IMR-90 (cell line): ENCODE results near the gene EIF4ENIF1. TPM values are rescaled to one million over a fixed set of nuclear protein-coding genes. Genes with fewer than 3 reads are reported as not detected.

ENCODE experiments used
- ATAC-seq: fragments of 200-7000 bp; cut with Tn5 transposase; 2 replicates; pipeline ENCODE4 v1.9.1; 2020; ENCODE audit warnings: low read depth, mild to moderate bottlenecking, moderate library complexity
- BruUV-seq: library from RNA; stranded (reverse); fragments of 400-500 nt; replicated peaks from 2 replicates; lab custom pipeline; 2021; lab: Mats Ljungman, UMichigan
- CTCF ChIA-PET: fragments of 300-600 bp; formaldehyde crosslinking; extraction: SDS; loops from one replicate; lab custom pipeline; 2021; ENCODE audit warnings: antibody characterized with exemption; lab: Yijun Ruan, JAX
- POLR2A ChIA-PET: fragments of 300-600 bp; sonication (Branson Sonifier 250); formaldehyde crosslinking; loops from one replicate; lab custom pipeline; 2022; ENCODE audit warnings: antibody characterized with exemption; ENCODE audit not compliant: unreplicated experiment; lab: Charles Lee
- DNase-seq: peaks from one replicate; pipeline ENCODE4 v3.0.0; 2013
- H2AFZ ChIP-seq: replicated peaks from 2 replicates; pipeline ENCODE3; 2013; ENCODE audit warnings: low read length, mild to moderate bottlenecking; ENCODE audit not compliant: poor library complexity
- H2AK5ac ChIP-seq: 2 replicates; pipeline ENCODE4 v1.6.1; 2013; ENCODE audit warnings: low read depth, low read length, inconsistent platforms
- H2AK9ac ChIP-seq: replicated peaks from 2 replicates; pipeline ENCODE3; 2013; ENCODE audit warnings: mild to moderate bottlenecking, low read depth, low read length, moderate library complexity; ENCODE audit not compliant: poor library complexity
- H2BK120ac ChIP-seq: 2 replicates; pipeline ENCODE4 v1.6.1; 2013; ENCODE audit warnings: low read depth, low read length, inconsistent platforms
- H2BK15ac ChIP-seq: 3 replicates; pipeline ENCODE4 v1.6.1; 2013; ENCODE audit warnings: low read depth, low read length, inconsistent platforms
- H2BK20ac ChIP-seq: 2 replicates; pipeline ENCODE4 v1.6.1; 2013; ENCODE audit warnings: low read depth, mild to moderate bottlenecking, inconsistent platforms, low read length, moderate library complexity
- H2BK5ac ChIP-seq: 2 replicates; pipeline ENCODE4 v1.6.1; 2013; ENCODE audit warnings: mild to moderate bottlenecking, low read depth, low read length, inconsistent platforms; ENCODE audit not compliant: poor library complexity, severe bottlenecking
- H3K14ac ChIP-seq: replicated peaks from 2 replicates; pipeline ENCODE4 v1.6.1; 2013; ENCODE audit warnings: low read depth, low read length, inconsistent platforms
- H3K18ac ChIP-seq: 2 replicates; pipeline ENCODE4 v1.6.1; 2013; ENCODE audit warnings: low read depth, low read length, control low read depth
- H3K23ac ChIP-seq: 2 replicates; pipeline ENCODE4 v1.6.1; 2013; ENCODE audit warnings: low read depth, low read length, inconsistent platforms
- H3K27ac ChIP-seq: 2 replicates; pipeline ENCODE4 v1.5.1; 2013; ENCODE audit warnings: mild to moderate bottlenecking, control low read depth, low read length; ENCODE audit not compliant: insufficient read depth
- H3K27me3 ChIP-seq: 2 replicates; pipeline ENCODE4 v1.6.1; 2013; ENCODE audit warnings: low read length; ENCODE audit not compliant: control insufficient read depth, insufficient read depth
- H3K36me3 ChIP-seq: 2 replicates; pipeline ENCODE4 v1.6.1; 2013; ENCODE audit warnings: low read length, mixed read lengths; ENCODE audit not compliant: control insufficient read depth, insufficient read depth
- H3K4ac ChIP-seq: 2 replicates; pipeline ENCODE4 v1.6.1; 2013; ENCODE audit warnings: low read depth, low read length, inconsistent platforms
- H3K4me1 ChIP-seq: 2 replicates; pipeline ENCODE4 v1.6.1; 2013; ENCODE audit warnings: low read length, mixed read lengths; ENCODE audit not compliant: control insufficient read depth, insufficient read depth
- H3K4me2 ChIP-seq: 2 replicates; pipeline ENCODE4 v1.6.1; 2013; ENCODE audit warnings: low read depth, mild to moderate bottlenecking, control low read depth, low read length, moderate library complexity
- H3K4me3 ChIP-seq: 2 replicates; pipeline ENCODE4 v1.5.1; 2013; ENCODE audit warnings: low read depth, mild to moderate bottlenecking, control low read depth, low read length, moderate library complexity; ENCODE audit not compliant: insufficient read depth
- H3K56ac ChIP-seq: 2 replicates; pipeline ENCODE4 v1.6.1; 2013; ENCODE audit warnings: low read length, inconsistent platforms; ENCODE audit not compliant: insufficient read depth; ENCODE audit errors: extremely low read depth
- H3K79me1 ChIP-seq, 2 experiments: 2 replicates each; pipeline ENCODE4 v1.6.1; 2013; ENCODE audit warnings: low read length in 2 of 2, inconsistent platforms in 1 of 2, low read depth in 1 of 2
- H3K9ac ChIP-seq: 2 replicates; pipeline ENCODE4 v1.6.1; 2013; ENCODE audit warnings: low read depth, low read length, control low read depth
- H3K9me1 ChIP-seq: 2 replicates; pipeline ENCODE4 v1.6.1; 2013; ENCODE audit warnings: low read length, inconsistent platforms; ENCODE audit not compliant: insufficient read depth
- H3K9me3 ChIP-seq: 2 replicates; pipeline ENCODE4 v1.6.1; 2013; ENCODE audit warnings: low read length; ENCODE audit not compliant: control insufficient read depth, insufficient read depth
- H4K20me1 ChIP-seq: 2 replicates; pipeline ENCODE4 v1.6.1; 2013; ENCODE audit warnings: low read length, inconsistent platforms; ENCODE audit not compliant: insufficient read depth
- H4K5ac ChIP-seq: 2 replicates; pipeline ENCODE4 v1.6.1; 2013; ENCODE audit warnings: mild to moderate bottlenecking, low read depth, low read length, control low read depth
- H4K8ac ChIP-seq, 2 experiments: 2 replicates each; pipeline ENCODE4 v1.6.1; 2013; ENCODE audit warnings: low read depth in 2 of 2, low read length in 2 of 2, control low read depth in 1 of 2, inconsistent platforms in 1 of 2
- H4K91ac ChIP-seq: 2 replicates; pipeline ENCODE4 v1.6.1; 2013; ENCODE audit warnings: low read depth, low read length, inconsistent platforms; ENCODE audit not compliant: insufficient read depth
- CHD1 ChIP-seq: IDR thresholded peaks from 2 replicates; pipeline ENCODE4 v1.6.1; 2012; ENCODE audit warnings: low read depth, low read length, improper control_type of control experiment
- MXI1 ChIP-seq: IDR thresholded peaks from 2 replicates; pipeline ENCODE4 v1.6.1; 2012; ENCODE audit warnings: low read depth, mild to moderate bottlenecking, low read length, moderate library complexity, borderline replicate concordance
- RAD21 ChIP-seq: IDR thresholded peaks from 2 replicates; pipeline ENCODE4 v1.6.1; 2012; ENCODE audit warnings: low read length, improper control_type of control experiment
- RCOR1 ChIP-seq: IDR thresholded peaks from 2 replicates; pipeline ENCODE4 v1.6.1; 2012; ENCODE audit warnings: mild to moderate bottlenecking, low read length, improper control_type of control experiment; ENCODE audit not compliant: insufficient replicate concordance
- WGBS, 2 experiments: methylation state at CpG; one replicate each; pipeline versions ENCODE4 v1.1.5 to v1.1.7; 2013; ENCODE audit warnings: missing lambda C conversion rate in 2 of 2; ENCODE audit not compliant: insufficient read length in 1 of 2; ENCODE audit errors: extremely low coverage in 2 of 2; 5-methylcytosine and 5-hydroxymethylcytosine counted together
- dilution Hi-C: fragments of 300-500 bp; cut with HindIII; formaldehyde crosslinking; loops from one replicate; pipeline ENCODE4 v1.14.3; 2018; ENCODE audit warnings: low sequenced_read_pairs; ENCODE audit not compliant: unreplicated experiment
- in situ Hi-C: fragments of 300-500 bp; cut with MboI; formaldehyde crosslinking; loops from 3 replicates; pipeline ENCODE4 v1.14.3; 2019; ENCODE audit warnings: low sequenced_read_pairs, inconsistent platforms, mixed read lengths
- intact Hi-C: fragments of 100-400 bp; cut with micrococcal nuclease; formaldehyde crosslinking; loops from 2 replicates; pipeline ENCODE4 v1.10.0; 2022
- polyA plus RNA-seq, 3 experiments: library from polyadenylated mRNA; depleted of rRNA; stranded (reverse); fragments of >200 nt; gene quantifications; 2 replicates each; pipeline ENCODE4 v1.2.3, GENCODE V29; 2012; ENCODE audit warnings: low replicate concordance in 1 of 3
- total RNA-seq: library from RNA; depleted of rRNA; stranded (reverse); fragments of >200 nt; gene quantifications from 2 replicates; pipeline ENCODE4 v1.2.3, GENCODE V29; 2012
- TF ChIP-seq, protein P1 (sequence below): fragments of 150-350 bp; IDR thresholded peaks from 2 replicates; pipeline ENCODE4 v1.6.1; 2016; ENCODE audit warnings: low read depth, mild to moderate bottlenecking, low read length, moderate library complexity, borderline replicate concordance
- TF ChIP-seq, protein P2 (sequence below): conservative IDR thresholded peaks from 2 replicates; pipeline ENCODE4 v1.5.1; 2012; ENCODE audit warnings: mild to moderate bottlenecking, low read depth, low read length, improper control_type of control experiment

Gene EIF4ENIF1
- total and polyA plus RNA-seq, 2 of the 4 experiments (the other 2 are of a cell fraction): 14.7 to 16.0 TPM

DNA sequence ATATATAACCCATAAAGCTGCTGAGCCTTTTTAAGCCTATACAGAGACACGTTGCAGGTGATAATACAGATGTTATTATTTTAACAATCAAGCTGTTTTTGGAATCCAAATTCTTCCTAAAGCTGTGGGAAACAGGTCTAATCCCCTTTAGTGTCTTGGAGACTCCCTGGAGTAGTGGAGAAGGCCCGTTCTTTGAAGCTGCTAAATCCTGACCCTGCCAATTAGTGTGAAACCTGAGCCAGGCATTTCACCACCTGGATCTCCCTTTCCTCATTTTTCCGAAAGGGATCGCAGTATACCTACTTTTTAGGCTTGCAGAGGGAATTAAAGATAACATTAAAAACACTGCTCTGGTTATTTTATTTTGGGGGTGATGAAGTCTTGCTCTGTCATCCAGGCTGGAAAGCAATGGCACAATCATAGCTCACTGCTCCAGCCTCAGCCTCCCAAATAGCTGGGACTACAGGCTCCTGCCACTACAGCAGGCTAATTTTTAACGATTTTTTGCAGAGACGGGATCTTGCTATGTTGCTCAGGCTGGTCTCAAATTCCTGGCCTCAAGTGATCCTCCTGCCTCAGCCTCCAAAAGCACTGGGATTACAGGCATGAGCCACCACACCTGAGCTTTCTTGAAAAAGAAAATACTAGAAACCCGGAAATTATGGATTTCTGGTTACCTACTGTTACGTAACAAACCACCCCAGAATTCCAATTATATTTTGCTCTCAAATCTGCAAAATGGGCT, 1.7 kb upstream of the EIF4ENIF1 start:
- Histone ChIP-seq H4K91ac (no peak overlapping the region), H3K27me3 (no peaks in the 10 kb centered on the region), H2AFZ (no peak overlapping the region), H3K18ac (no peak overlapping the region), H4K20me1 (no peaks in the 10 kb centered on the region), H3K4me1 (peaks cover 2% of the 10 kb centered on the region; the same call in 1 of the 2 replicates), H2AK9ac (no peak overlapping the region), H3K4me3 (no peak overlapping the region), H3K23ac (no peak overlapping the region), H3K14ac (no peak overlapping the region), H2BK15ac (no peak overlapping the region), H2AK5ac (no peak overlapping the region), H3K4ac (no peak overlapping the region), H4K8ac (peak overlapping the region in 1 of 2 experiments; percentile 12; a peak in 1 of 4 replicates), H3K27ac (no peak overlapping the region), H2BK20ac (no peak overlapping the region), H3K79me1 (peaks cover 29 to 47% of the 10 kb centered on the region in 2 experiments), H3K56ac (no peak overlapping the region), H2BK120ac (no peak overlapping the region), H3K9ac (no peak overlapping the region; the same call in 1 of the 2 replicates), H3K9me1 (no peaks in the 10 kb centered on the region; the same call in 1 of the 2 replicates), H3K9me3 (no peaks in the 10 kb centered on the region), H4K5ac (no peak overlapping the region), H3K4me2 (no peak overlapping the region), H2BK5ac (no peak overlapping the region), H3K36me3 (peaks cover 6% of the 10 kb centered on the region)
- in situ Hi-C loops (no loop called here), intact Hi-C loops (no loop called here), dilution Hi-C loops (no loop called here)
- BruUV-seq: no TSS peak
- DNase-seq (no peak), ATAC-seq (no peak)
- TF ChIP-seq, protein P1, sequence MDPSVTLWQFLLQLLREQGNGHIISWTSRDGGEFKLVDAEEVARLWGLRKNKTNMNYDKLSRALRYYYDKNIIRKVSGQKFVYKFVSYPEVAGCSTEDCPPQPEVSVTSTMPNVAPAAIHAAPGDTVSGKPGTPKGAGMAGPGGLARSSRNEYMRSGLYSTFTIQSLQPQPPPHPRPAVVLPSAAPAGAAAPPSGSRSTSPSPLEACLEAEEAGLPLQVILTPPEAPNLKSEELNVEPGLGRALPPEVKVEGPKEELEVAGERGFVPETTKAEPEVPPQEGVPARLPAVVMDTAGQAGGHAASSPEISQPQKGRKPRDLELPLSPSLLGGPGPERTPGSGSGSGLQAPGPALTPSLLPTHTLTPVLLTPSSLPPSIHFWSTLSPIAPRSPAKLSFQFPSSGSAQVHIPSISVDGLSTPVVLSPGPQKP: no peak
- no peak for TF ChIP-seq RAD21
- TF ChIP-seq, protein P2, sequence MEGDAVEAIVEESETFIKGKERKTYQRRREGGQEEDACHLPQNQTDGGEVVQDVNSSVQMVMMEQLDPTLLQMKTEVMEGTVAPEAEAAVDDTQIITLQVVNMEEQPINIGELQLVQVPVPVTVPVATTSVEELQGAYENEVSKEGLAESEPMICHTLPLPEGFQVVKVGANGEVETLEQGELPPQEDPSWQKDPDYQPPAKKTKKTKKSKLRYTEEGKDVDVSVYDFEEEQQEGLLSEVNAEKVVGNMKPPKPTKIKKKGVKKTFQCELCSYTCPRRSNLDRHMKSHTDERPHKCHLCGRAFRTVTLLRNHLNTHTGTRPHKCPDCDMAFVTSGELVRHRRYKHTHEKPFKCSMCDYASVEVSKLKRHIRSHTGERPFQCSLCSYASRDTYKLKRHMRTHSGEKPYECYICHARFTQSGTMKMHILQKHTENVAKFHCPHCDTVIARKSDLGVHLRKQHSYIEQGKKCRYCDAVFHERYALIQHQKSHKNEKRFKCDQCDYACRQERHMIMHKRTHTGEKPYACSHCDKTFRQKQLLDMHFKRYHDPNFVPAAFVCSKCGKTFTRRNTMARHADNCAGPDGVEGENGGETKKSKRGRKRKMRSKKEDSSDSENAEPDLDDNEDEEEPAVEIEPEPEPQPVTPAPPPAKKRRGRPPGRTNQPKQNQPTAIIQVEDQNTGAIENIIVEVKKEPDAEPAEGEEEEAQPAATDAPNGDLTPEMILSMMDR: no peak
- TF ChIP-seq MXI1: no peak
- no peak for TF ChIP-seq CHD1
- TF ChIP-seq RCOR1: no peak
- ChIA-PET POLR2A (no interaction called here), CTCF (no interaction called here)
- WGBS, 2 experiments: 90% methylated on average over 2 of the region's 8 CpGs; no CpG with 5 or more reads in 1 of the 2 experiments
